GM12878 (cell line): Measurements from ENCODE around the gene SRC. TPM values are rescaled to one million over a fixed set of nuclear protein-coding genes. Genes with fewer than 3 reads are reported as not detected.

Experiments used
- ASH2L ChIP-seq: fragments of 300-600, 200-600 bp; sonication (generic); IDR thresholded peaks from 2 replicates; pipeline ENCODE4 v1.6.1; 2017; ENCODE audit warnings: low read depth, mild to moderate bottlenecking, borderline replicate concordance
- BCLAF1 ChIP-seq: fragments of 450-650 bp; IDR thresholded peaks from 2 replicates; pipeline ENCODE4 v1.6.1; 2017; ENCODE audit warnings: antibody characterized with exemption, mild to moderate bottlenecking, moderate library complexity
- CEBPB ChIP-seq, 2 experiments: fragments of 150-350 bp in 1 of 2; IDR thresholded peaks; 2 replicates each; pipeline ENCODE4 v1.6.1; 2012 to 2014; ENCODE audit warnings: low read depth in 2 of 2, low read length in 2 of 2, borderline replicate concordance in 1 of 2, inconsistent platforms in 1 of 2
- E4F1 ChIP-seq: fragments of 450-650 bp; IDR thresholded peaks from 2 replicates; pipeline ENCODE4 v1.6.1; 2018; ENCODE audit warnings: borderline replicate concordance, mild to moderate bottlenecking; ENCODE audit not compliant: partially characterized antibody
- EZH2 ChIP-seq: IDR thresholded peaks from 2 replicates; pipeline ENCODE4 v1.6.1; 2012; ENCODE audit warnings: low read depth, mild to moderate bottlenecking, control low read depth, inconsistent platforms, low read length, borderline replicate concordance; ENCODE audit not compliant: control insufficient read depth
- KLF5 ChIP-seq: fragments of 450-650 bp; IDR thresholded peaks from 2 replicates; pipeline ENCODE4 v1.6.1; 2014; ENCODE audit warnings: mild to moderate bottlenecking; ENCODE audit not compliant: partially characterized antibody
- MEF2A ChIP-seq: IDR thresholded peaks from 2 replicates; pipeline ENCODE4 v1.6.1; 2011; ENCODE audit warnings: low read depth, mild to moderate bottlenecking, low read length, moderate library complexity; ENCODE audit not compliant: insufficient read depth
- NFXL1 ChIP-seq: fragments of 450-650 bp; IDR thresholded peaks from 2 replicates; pipeline ENCODE4 v1.6.1; 2017; ENCODE audit warnings: antibody characterized with exemption, mild to moderate bottlenecking, borderline replicate concordance
- NR2C1 ChIP-seq: fragments of 450-650 bp; IDR thresholded peaks from 2 replicates; pipeline ENCODE4 v1.6.1; 2017; ENCODE audit warnings: antibody characterized with exemption, mild to moderate bottlenecking, moderate library complexity
- PAX5 ChIP-seq: IDR thresholded peaks from 2 replicates; pipeline ENCODE4 v1.6.1; 2011; ENCODE audit warnings: low read depth, low read length, borderline replicate concordance
- POLR2A ChIP-seq: IDR thresholded peaks from 2 replicates; pipeline ENCODE4 v1.6.1; 2011; ENCODE audit warnings: low read depth, mild to moderate bottlenecking, low read length
- SKIL ChIP-seq: fragments of 450-650 bp; IDR thresholded peaks from 2 replicates; pipeline ENCODE4 v1.6.1; 2017; ENCODE audit warnings: mild to moderate bottlenecking, low read depth, inconsistent platforms; ENCODE audit not compliant: poor library complexity, severe bottlenecking
- SUZ12 ChIP-seq: fragments of 200-600 bp; sonication (generic); IDR thresholded peaks from one replicate; pipeline ENCODE4 v1.6.1; 2018; ENCODE audit warnings: antibody characterized with exemption, mild to moderate bottlenecking; ENCODE audit not compliant: unreplicated experiment
- TCF3 ChIP-seq: IDR thresholded peaks from 2 replicates; pipeline ENCODE4 v1.6.1; 2012; ENCODE audit warnings: low read depth, mild to moderate bottlenecking, low read length, borderline replicate concordance; ENCODE audit not compliant: insufficient read depth
- WRNIP1 ChIP-seq: IDR thresholded peaks from 2 replicates; pipeline ENCODE4 v1.6.1; 2011; ENCODE audit warnings: low read depth, low read length, improper control_type of control experiment, borderline replicate concordance
- ZBTB40 ChIP-seq: fragments of 450-650 bp; IDR thresholded peaks from 2 replicates; pipeline ENCODE4 v1.6.1; 2016; ENCODE audit warnings: mild to moderate bottlenecking, moderate library complexity, borderline replicate concordance
- polyA plus RNA-seq, 11 experiments: library from polyadenylated mRNA; depleted of rRNA in 4 of 11; unstranded in 6 of 11; stranded (reverse) in 5 of 11; fragments of >200 nt; fragmentation: Nextera tagmentation in 4 of 11; fragmentation: Illumina TruSeq in 1 of 11; extraction: Ambion mirVana in 4 of 11; extraction: Trizol in 1 of 11; gene quantifications; 1 replicate in 1 of 11; 2 replicates in 10 of 11; pipeline versions ENCODE4 v1.2.1 to v1.2.3, GENCODE V29; 2011 to 2016; ENCODE audit warnings: inconsistent platforms in 2 of 11, missing spikeins in 2 of 11, low read depth in 1 of 11
- total RNA-seq, 4 experiments: library from RNA; depleted of rRNA in 3 of 4; stranded (reverse); fragments of >200 nt in 3 of 4; fragmentation: Illumina TruSeq in 1 of 4; extraction: Trizol in 1 of 4; gene quantifications; 2 replicates each; pipeline versions ENCODE4 v1.2.1 to v1.2.3, GENCODE V29; 2013 to 2021

SRC gene
- total and polyA plus RNA-seq, 10 of the 15 experiments (the other 5 are each of a cell fraction or from before 2014, with no cell fraction given): 0.60 to 71.3 (median 27.2) TPM

- no peak for TF ChIP-seq CEBPB (IDR thresholded peaks at IDR 0.05; ENCODE audit: borderline replicate concordance in 1 of 2, low read depth in 2 of 2, low read length in 2 of 2)
- no peak for TF ChIP-seq WRNIP1
- no peak for TF ChIP-seq EZH2
- peak; percentile 88 for TF ChIP-seq SKIL
- TF ChIP-seq NR2C1: no peak
- TF ChIP-seq KLF5: no peak
- 0 out of 2 replicates have a peak, but pooled peaks have one; percentile 58 for TF ChIP-seq MEF2A
- TF ChIP-seq PAX5: peak; percentile 91
- no peak for TF ChIP-seq E4F1
- peak; percentile 15; the same call in 1 of the 2 replicates for TF ChIP-seq TCF3
- no peak for TF ChIP-seq ZBTB40
- TF ChIP-seq ASH2L: no peak
- TF ChIP-seq SUZ12: no peak
- TF ChIP-seq BCLAF1: no peak
- TF ChIP-seq NFXL1: no peak
- TF ChIP-seq POLR2A: peak; percentile 41; the same call in 1 of the 2 replicates
Measured at GRCh38 chr20:37336369-37337207, 9.4 kb upstream of the SRC start (continued).
